Liver (tissue), 9 donors: ENCODE measurements around the gene SELENOP. TPM values are rescaled to one million over a fixed set of nuclear protein-coding genes. Genes with fewer than 3 reads are reported as not detected.
"Not testable (repeated sequence)": the region's sequence is repeated elsewhere in the genome, so short reads cannot be mapped to it uniquely, and the experiment has no call there.

Experiments used
- DNase-seq: peaks from one replicate; pipeline ENCODE4 v3.0.0-alpha.2; 2017; ENCODE audit warnings: low spot score
- H3K27ac ChIP-seq, 2 donors: one replicate each; pipeline ENCODE4 v1.7.0; 2013; ENCODE audit warnings: inconsistent platforms in 2 of 2, low read length in 2 of 2, control low read depth in 1 of 2, low read depth in 1 of 2, mild to moderate bottlenecking in 1 of 2
- H3K27me3 ChIP-seq, 4 donors: one replicate each; pipeline versions ENCODE4 v1.6.1 to v1.7.0; 2013; ENCODE audit warnings: low read length in 3 of 4, inconsistent platforms in 1 of 4, mild to moderate bottlenecking in 1 of 4, moderate library complexity in 1 of 4; ENCODE audit not compliant: control insufficient read depth in 4 of 4, insufficient read depth in 4 of 4
- H3K36me3 ChIP-seq, 4 donors: one replicate each; pipeline versions ENCODE4 v1.6.1 to v1.7.0; 2013; ENCODE audit warnings: low read length in 3 of 4, mild to moderate bottlenecking in 3 of 4, low read depth in 1 of 4, moderate library complexity in 1 of 4; ENCODE audit not compliant: control insufficient read depth in 4 of 4, insufficient read depth in 3 of 4
- H3K4me1 ChIP-seq, 4 donors: one replicate each; pipeline versions ENCODE4 v1.6.1 to v1.7.0; 2013; ENCODE audit warnings: low read length in 3 of 4, mild to moderate bottlenecking in 3 of 4, moderate library complexity in 1 of 4; ENCODE audit not compliant: control insufficient read depth in 4 of 4, insufficient read depth in 4 of 4
- H3K4me3 ChIP-seq, 3 donors: one replicate each; pipeline versions ENCODE4 v1.6.1 to v1.7.0; 2013; ENCODE audit warnings: low read length in 3 of 3, control low read depth in 1 of 3, low read depth in 1 of 3, mild to moderate bottlenecking in 1 of 3
- H3K9ac ChIP-seq, 2 donors: one replicate each; pipeline ENCODE4 v1.7.0; 2013; ENCODE audit warnings: low read length in 2 of 2, mild to moderate bottlenecking in 2 of 2, moderate library complexity in 2 of 2, control low read depth in 1 of 2, low read depth in 1 of 2
- H3K9me3 ChIP-seq, 4 donors: one replicate each; pipeline versions ENCODE4 v1.6.1 to v1.7.0; 2013; ENCODE audit warnings: low read length in 3 of 4; ENCODE audit not compliant: control insufficient read depth in 4 of 4
- CTCF ChIP-seq: fragments of 150-350 bp; IDR thresholded peaks from 2 replicates; pipeline ENCODE4 v1.5.1; 2017; ENCODE audit warnings: improper control_type of control experiment, low read depth, low read length; ENCODE audit not compliant: missing input control
- EGR1 ChIP-seq, 2 donors: IDR thresholded peaks; 2 replicates each; pipeline ENCODE4 v1.6.1; 2016 to 2018; ENCODE audit warnings: antibody characterized with exemption in 2 of 2, low read depth in 2 of 2
- FOXA1 ChIP-seq: IDR thresholded peaks from 2 replicates; pipeline ENCODE4 v1.6.1; 2016; ENCODE audit warnings: antibody characterized with exemption
- GABPA ChIP-seq, 2 donors: IDR thresholded peaks in 1 of 2; conservative IDR thresholded peaks in 1 of 2; 2 replicates each; pipeline ENCODE4 v1.6.1; 2016; ENCODE audit warnings: antibody characterized with exemption in 2 of 2, mild to moderate bottlenecking in 1 of 2, moderate library complexity in 1 of 2
- HNF4A ChIP-seq, 2 donors: conservative IDR thresholded peaks; 2 replicates each; pipeline ENCODE4 v1.6.1; 2016; ENCODE audit warnings: antibody characterized with exemption in 2 of 2, mild to moderate bottlenecking in 2 of 2
- HNF4G ChIP-seq: IDR thresholded peaks from 2 replicates; pipeline ENCODE4 v1.6.1; 2016; ENCODE audit warnings: antibody characterized with exemption
- JUND ChIP-seq, 2 donors: IDR thresholded peaks; 2 replicates each; pipeline ENCODE4 v1.6.1; 2016; ENCODE audit warnings: antibody characterized with exemption in 2 of 2
- MAX ChIP-seq: IDR thresholded peaks from 2 replicates; pipeline ENCODE4 v1.6.1; 2016; ENCODE audit warnings: antibody characterized with exemption
- NR2F2 ChIP-seq: IDR thresholded peaks from 2 replicates; pipeline ENCODE4 v1.6.1; 2016; ENCODE audit warnings: antibody characterized with exemption
- REST ChIP-seq: IDR thresholded peaks from 2 replicates; pipeline ENCODE4 v1.6.1; 2016; ENCODE audit warnings: antibody characterized with exemption, mild to moderate bottlenecking
- SP1 ChIP-seq: IDR thresholded peaks from 2 replicates; pipeline ENCODE4 v1.6.1; 2018; ENCODE audit warnings: antibody characterized with exemption, mild to moderate bottlenecking
- TAF1 ChIP-seq: conservative IDR thresholded peaks from 2 replicates; pipeline ENCODE4 v1.6.1; 2016; ENCODE audit warnings: antibody characterized with exemption, mild to moderate bottlenecking
- ZBTB33 ChIP-seq: IDR thresholded peaks from 2 replicates; pipeline ENCODE4 v1.6.1; 2016; ENCODE audit warnings: antibody characterized with exemption
- WGBS: extraction: QIAGEN DNeasy Blood & Tissue Kit; methylation state at CpG from one replicate; pipeline ENCODE4 v1.1.7; 2013; 5-methylcytosine and 5-hydroxymethylcytosine counted together
- polyA plus RNA-seq, 2 donors: library from polyadenylated mRNA; stranded (reverse) in 1 of 2; unstranded in 1 of 2; fragments of 200-250 nt in 1 of 2; fragments of >200 nt in 1 of 2; fragmentation: Nextera tagmentation in 1 of 2; extraction: Ambion mirVana in 1 of 2; gene quantifications; one replicate each; pipeline versions ENCODE4 v1.2.1 to v1.2.3, GENCODE V29; 2013 to 2015
- total RNA-seq, 2 donors: library from RNA; depleted of rRNA; stranded (reverse); fragments of >200 nt; gene quantifications; one replicate each; pipeline ENCODE4 v1.2.3, GENCODE V29; 2014
- donor health status: healthy.
- donor health status: healthy.
- donor health status: healthy.
- donor health status: healthy.
- donor health status: healthy.

Gene SELENOP
- total and polyA plus RNA-seq, 4 donors: 880 to 1,788 (median 1,360) TPM

- WGBS: 92% methylated on average over 6 of the region's 6 CpGs
- H3K4me1 ChIP-seq: peaks cover 4 to 18% (median 15%) of the 10 kb centered on the region in 4 donors
- H3K9ac ChIP-seq: no peak overlapping the region
- no peaks in the 10 kb centered on the region for H3K27me3 ChIP-seq
- TF ChIP-seq MAX (no peak), ZBTB33 (no peak), TAF1 (no peak)
- no peak overlapping the region for H3K4me3 ChIP-seq
- no peaks in the 10 kb centered on the region for H3K36me3 ChIP-seq
- no peak for DNase-seq
- H3K9me3 ChIP-seq: no peaks in the 10 kb centered on the region
- no peak overlapping the region for H3K27ac ChIP-seq
These were observed 39.8 kb upstream of the SELENOP start for GRCh38 chr5:42851481-42851880.

- over 99% methylated on average over 2 of the region's 2 CpGs for WGBS
- no peak overlapping the region for H3K4me3 ChIP-seq
- no peak overlapping the region for H3K9ac ChIP-seq
- no peak for DNase-seq
- no peak for TF ChIP-seq GABPA (IDR thresholded peaks at IDR 0.05 in 1 of 2, conservative IDR thresholded peaks at IDR 0.05 in 1 of 2)
- no peak for TF ChIP-seq REST
- TF ChIP-seq JUND (IDR thresholded peaks at IDR 0.05): no peak
- TF ChIP-seq HNF4G: no peak
- TF ChIP-seq CTCF: no peak
- no peak for TF ChIP-seq SP1
- TF ChIP-seq HNF4A (conservative IDR thresholded peaks at IDR 0.05): no peak
- TF ChIP-seq EGR1 (IDR thresholded peaks at IDR 0.05; ENCODE audit: low read depth in 2 of 2): no peak
- no peak for TF ChIP-seq FOXA1
- TF ChIP-seq NR2F2: no peak
- no peaks in the 10 kb centered on the region for H3K36me3 ChIP-seq
- H3K4me1 ChIP-seq: peaks cover 0 to 13% (median 8%) of the 10 kb centered on the region in 4 donors
- H3K27ac ChIP-seq: no peak overlapping the region
- no peaks in the 10 kb centered on the region for H3K27me3 ChIP-seq
- no peaks in the 10 kb centered on the region for H3K9me3 ChIP-seq
These were observed 36.9 kb upstream of the SELENOP start for GRCh38 chr5:42848545-42848944.

- H3K27me3 ChIP-seq, H3K36me3 ChIP-seq, H3K4me3 ChIP-seq, H3K9ac ChIP-seq, H3K9me3 ChIP-seq, DNase-seq: not testable (repeated sequence)
- 82% methylated on average over 4 of the region's 4 CpGs for whole genome bisulfite sequencing
- peak overlapping the region in 1 of 2 donors; percentile 75 for H3K27ac ChIP-seq
- H3K4me1 ChIP-seq: peaks cover 13 to 46% (median 37%) of the 10 kb centered on the region in 4 donors
These were observed 32.7 kb upstream of the SELENOP start for GRCh38 chr5:42844408-42844807.
